Left lobe of liver (tissue), 2 donors: ENCODE data around the gene RPS15A. TPM values are rescaled to one million over a fixed set of nuclear protein-coding genes. Genes with fewer than 3 reads are reported as not detected.
"Not testable (repeated sequence)": the region's sequence is repeated elsewhere in the genome, so short reads cannot be mapped to it uniquely, and the experiment has no call there.

Experiments used
- ATAC-seq: fragments of 200-7000 bp; cut with Tn5 transposase; one replicate; pipeline ENCODE4 v1.9.1; 2020; ENCODE audit warnings: mild to moderate bottlenecking, moderate library complexity
- DNase-seq: peaks from one replicate; pipeline ENCODE4 v3.0.0-alpha.2; 2020; ENCODE audit warnings: low spot score
- total RNA-seq: library from RNA; stranded (reverse); gene quantifications from one replicate; pipeline ENCODE4 v1.2.1, GENCODE V29; 2021
- donor health status: DM: no; HTN: no; CAD: no; lungs with moderate emphysema.
- donor health status: DM: no; HTN: yes; CAD: no.

Gene RPS15A
- total RNA-seq, 1 donor from 2014 or later, result 375 TPM

DNA sequence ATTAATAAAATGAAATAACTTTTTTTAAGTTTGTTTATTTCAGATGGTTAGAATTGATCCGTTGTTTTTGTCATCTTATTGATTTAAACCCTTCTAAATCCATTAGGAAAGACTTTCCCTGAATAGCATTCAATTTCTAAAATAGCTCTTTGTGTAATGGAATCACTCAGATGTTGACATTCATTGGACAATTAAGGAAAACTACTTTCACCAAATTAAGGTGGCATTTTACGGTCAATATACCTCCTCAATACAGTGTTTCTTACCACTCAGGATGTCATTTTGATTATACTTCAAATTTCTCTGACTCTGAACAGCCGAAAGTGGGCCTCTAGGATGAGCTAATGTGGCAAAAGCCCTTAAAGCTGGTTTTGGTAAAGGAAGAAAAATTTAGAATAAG lies 9.4 kb upstream of the RPS15A start:
- no peak for DNase-seq
- ATAC-seq, result no peak

DNA sequence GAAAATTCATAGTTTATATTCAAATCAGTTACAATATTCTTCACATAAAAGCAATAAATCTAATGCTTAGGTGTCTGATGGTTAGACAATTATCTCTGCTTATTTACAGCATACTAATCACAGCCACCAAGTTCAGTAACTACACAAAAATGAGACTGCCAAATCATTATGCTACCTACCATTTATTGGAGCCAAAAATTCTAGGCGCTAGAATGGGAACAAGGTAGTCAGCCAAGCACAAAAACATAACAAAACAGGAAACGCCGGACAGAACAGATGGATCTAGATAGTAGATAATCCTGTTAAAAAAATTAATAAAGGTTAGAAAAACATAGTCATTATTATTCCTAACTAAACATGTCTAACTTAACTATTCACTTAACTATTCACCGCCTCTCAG lies 7.6 kb upstream of the RPS15A start:
- ATAC-seq (no peak), DNase-seq (no peak)

DNA sequence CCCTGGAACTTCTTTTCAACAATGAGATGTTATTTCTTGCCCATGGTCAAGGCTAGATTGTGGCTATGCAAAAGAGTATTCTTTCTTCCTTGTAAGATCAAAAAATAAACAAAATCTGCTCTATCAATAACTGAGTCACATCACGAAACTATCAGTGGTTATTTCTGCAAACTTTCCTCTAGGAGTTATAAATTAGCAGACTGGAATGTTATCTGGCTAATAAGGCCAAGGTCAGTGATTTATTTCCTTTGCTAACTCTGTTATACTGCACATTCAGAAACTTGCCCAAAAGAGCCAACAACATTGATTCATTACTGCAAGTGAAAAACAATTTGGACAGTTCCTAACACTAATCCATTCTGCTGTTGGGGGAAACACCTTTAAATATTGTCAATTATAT lies 6.2 kb upstream of the RPS15A start:
- ATAC-seq (no peak), DNase-seq (no peak)

DNA sequence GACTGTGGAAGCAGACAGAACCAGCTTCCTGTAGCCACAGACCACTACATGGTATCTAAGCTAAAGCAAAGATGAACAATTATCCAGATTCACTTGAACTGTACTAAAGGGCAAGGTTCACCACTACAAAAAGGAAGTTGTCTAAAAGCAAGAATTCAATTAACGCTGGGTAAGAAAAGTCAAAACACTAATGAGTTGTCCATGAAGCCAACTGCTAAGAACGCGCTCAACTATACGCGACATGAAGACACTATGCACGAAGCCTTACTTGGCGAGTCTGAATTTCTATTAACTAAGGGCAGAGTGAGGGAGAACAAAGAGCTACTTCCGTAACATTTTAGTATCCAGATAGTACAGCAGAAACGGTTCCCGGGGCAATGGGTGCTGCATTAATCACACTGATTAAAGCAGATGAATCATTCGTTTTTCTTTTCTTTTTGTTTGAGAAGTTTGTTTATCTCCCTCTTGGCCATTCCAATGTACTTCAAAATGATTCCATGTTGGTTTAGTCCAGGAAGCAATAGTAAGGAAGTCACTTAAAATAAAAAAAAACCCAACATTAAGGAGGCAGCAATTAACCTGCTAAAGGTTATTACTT lies 2.8 kb upstream of the RPS15A start:
- ATAC-seq (no peak), DNase-seq (no peak)

DNA sequence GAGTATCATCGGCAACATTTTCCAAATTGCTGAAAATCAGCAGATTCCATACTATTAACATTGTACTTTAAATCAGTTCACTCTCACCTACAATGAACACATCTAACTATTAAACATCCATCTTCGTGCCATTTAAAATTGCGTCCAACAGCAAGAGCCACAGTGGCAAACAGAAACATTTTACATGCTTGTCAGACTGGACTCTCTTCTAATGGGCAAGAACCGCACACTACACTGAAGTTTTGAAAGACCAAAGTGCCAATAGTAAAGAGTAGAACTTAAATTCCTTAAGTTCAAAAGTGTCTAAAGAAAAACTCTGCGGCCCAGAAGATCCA lies 652 bp downstream of the RPS15A start:
- ATAC-seq (no peak), DNase-seq (no peak)

DNA sequence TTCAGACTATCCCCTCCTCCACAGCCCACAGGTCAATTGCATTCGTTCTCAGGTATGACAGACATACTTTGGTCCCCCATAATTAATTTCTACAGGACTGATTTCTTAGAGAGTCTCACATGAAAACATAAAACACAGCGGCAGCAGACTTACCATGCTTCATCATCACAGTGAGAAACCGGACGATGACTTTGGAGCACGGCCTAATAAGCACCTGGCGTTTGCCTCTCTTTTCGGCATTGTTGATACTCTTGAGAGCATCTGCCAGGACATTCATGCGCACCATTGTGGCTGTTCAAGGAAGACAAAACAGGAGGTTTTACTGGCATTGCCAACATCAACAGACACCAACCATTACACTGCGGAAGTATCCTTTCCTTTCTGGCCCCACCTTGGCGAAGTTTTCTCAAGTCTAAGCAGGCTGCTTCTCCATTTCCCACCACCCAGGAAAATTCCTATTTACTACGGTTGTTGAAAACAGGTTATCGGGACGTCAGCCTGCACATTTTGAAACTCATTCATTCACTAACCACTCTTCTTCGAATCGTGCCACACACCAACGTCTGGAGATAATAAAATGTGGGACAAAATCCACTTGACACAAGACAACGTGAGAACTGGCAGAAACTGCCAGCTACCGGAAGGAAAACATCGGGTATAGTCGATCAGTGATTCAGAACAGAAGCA lies 1.2 kb downstream of the RPS15A start:
- DNase-seq, result no peak
- no peak for ATAC-seq

DNA sequence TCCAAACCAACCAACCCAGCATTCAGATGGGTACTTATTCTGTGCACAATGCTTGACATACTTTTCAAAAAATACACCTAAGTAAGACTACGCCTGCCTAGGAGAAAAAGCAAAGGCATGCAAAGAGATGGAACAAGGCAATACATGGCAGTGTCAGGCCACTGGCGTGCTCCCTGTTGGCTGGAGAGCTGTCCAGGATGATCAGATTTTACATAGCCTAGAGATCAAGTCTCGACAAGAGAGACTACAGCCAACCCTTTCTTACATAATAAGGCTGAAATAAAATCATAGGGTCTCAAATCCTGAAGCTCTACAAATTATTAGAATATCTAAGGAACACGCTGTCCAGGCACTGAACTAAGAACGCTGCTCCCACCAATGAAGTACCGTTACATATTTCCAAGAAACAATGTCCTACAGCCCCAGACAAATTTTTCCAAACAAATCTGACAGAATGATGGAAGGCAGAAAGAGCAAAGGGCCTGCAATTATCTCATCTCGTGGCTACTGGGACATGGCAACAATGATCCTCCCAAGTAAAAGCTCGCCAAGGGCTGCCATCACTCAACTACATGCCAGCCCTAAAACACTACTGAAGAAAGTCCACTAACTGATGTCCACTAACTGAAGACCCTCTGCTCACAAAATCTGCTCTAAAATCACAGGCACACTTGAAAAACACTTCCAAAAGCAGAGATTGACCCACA lies 5.1 kb downstream of the RPS15A start:
- DNase-seq (no peak), ATAC-seq (no peak)

DNA sequence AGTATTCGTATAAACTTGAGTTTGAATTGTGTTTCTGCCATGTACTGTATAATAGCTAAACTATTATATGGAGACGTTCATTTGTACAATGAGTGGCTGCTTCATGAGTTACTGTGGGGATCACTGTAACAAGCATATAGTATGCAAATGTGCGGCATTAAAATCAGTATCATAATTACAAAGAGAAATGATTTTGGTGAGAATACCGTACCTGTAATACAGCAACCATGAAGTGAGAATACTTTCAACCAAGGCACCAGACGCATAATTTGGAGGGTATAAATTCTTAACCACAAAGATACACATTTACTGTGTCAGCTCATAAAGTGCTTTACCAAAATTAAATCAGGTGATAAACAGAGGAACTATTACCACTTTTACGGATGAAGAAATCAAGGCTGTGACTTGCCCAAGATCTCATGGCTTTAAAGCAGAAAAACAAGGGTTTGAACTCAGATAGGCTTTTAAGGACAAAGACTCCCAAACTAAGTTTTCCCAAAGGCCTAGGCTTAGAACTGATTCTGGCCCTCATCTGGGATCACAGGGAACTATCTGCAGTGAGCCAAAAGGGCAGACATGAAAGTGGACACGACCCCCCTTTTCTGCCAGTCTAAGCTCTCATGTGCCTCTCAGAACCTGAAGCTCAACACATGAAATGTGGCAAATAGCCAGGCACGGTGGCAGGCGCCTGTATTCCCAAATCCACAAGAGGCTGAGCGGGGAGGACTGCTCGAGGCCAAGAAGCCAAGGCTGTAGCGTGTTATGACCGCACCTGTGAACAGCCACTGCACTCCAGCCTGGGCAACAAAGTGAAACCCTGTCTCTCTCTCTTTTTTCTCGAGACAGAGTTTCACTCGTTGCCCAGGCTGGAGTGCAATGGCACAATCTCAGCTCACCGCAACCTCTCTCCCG lies 6.4 kb downstream of the RPS15A start:
- ATAC-seq (no peak), DNase-seq (no peak)

DNA sequence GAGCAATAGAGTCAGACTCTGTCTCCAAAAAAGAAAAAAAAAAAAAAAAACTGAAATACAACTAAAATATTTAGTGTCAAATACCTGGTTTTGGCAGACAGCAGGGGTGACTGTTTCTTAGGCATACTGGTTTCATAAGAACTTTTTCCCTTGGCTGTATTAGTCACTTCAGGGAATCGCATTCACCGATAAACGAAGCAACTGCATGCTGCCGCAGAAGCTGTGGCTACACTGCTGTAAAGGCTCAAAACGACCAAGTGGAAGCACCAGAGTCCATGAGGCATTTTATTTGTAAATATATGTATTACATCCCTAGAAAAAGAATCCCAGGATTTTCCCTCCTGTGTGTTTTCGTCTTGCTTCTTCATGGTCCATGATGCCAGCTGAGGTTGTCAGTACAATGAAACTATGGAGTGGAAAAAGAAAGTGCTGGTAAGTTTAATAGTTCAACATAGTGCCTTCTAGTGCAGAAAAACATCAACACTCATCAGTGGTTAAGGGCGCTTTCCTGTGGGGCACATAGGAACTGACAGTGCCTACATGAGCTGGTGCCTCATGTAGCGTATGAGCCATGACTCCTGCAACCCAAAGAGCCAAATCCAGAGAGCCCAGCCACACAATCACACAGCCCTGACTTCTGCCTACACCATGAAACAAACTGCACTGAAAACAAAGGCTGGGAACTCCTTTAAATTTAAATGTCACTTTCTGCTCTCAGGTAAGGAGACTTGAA lies 7.3 kb downstream of the RPS15A start:
- no peak for DNase-seq
- no peak for ATAC-seq

DNA sequence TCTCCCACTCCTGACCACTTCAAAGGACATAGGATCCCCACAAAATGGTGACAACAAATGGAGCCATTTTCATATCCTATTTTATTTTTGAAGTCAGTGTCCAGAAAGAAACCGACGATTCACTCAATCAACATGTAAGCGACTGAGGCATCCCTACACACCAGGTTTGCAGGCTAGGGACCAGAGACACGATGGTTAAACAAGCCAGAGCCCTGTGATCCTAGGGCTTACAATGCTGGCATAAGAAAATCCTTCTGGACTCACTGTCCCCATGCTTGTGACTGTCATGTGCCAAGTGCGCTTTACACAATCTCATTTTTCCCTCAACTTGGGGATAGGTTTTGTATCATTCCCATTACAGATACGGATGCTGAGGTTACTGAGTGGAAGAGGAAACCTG lies 8.9 kb downstream of the RPS15A start:
- DNase-seq, ATAC-seq: not testable (repeated sequence)

DNA sequence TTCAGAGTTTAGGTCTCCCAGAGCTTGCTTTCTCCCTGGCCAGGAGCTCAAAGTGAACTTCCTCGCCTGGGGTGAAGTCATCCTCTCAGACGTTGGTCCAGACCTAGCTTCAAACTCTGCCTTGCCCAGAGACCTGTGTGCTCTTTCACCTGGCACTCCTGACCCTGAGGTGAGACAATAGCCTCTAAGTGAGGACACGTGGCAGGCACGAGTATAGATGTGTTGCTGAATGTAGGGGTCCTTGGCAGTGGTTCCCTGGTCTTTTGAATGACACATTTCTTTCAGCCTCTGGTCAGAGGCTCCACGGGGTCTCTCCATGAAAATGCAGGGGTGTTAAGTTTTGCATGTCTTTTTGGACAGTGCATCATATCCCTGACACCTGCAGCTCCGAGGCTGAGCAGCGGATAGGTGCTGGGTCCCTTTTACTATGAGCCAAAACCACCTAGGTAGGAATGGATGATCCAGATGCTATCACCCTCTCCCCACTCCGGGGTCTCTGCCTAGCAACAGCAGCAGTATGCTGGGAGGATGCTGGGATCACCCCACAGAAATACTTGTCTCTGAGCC lies 9.6 kb downstream of the RPS15A start:
- peak; percentile 46 for ATAC-seq
- DNase-seq, result not testable (repeated sequence)

DNA sequence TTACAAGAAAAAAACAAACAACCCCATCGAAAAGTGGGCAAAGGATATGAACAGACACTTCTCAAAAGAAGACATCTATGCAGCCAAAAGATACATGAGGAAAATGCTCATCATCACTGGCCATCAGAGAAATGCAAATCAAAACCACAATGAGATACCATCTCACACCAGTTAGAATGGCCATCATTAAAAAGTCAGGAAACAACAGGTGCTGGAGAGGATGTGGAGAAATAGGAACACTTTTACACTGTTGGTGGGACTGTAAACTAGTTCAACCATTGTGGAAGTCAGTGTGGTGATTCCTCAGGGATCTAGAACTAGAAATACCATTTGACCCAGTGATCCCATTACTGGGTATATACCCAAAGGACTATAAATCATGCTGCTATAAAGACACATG lies 12.5 kb downstream of the RPS15A start:
- ATAC-seq, DNase-seq: not testable (repeated sequence)

DNA sequence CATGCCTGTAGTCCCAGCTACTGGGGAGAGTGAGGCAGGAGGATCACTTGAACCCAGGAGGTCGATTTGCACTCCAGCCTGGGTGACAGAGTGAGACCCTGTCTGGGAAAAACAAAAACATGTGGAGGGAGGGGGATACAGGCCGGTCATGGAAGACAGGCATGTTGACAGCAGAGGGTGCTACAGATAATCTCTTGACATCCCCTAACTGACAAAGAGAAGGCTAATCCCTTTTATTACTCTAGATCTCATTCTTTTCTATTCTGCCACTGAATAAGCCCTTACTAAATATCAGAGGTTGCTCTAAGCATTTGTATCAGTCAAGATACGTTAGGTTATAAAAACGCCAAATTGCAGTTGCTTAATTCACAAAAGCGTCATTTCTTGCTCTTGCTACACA lies 13.8 kb downstream of the RPS15A start:
- ATAC-seq, result peak; percentile 44
- not testable (repeated sequence) for DNase-seq

DNA sequence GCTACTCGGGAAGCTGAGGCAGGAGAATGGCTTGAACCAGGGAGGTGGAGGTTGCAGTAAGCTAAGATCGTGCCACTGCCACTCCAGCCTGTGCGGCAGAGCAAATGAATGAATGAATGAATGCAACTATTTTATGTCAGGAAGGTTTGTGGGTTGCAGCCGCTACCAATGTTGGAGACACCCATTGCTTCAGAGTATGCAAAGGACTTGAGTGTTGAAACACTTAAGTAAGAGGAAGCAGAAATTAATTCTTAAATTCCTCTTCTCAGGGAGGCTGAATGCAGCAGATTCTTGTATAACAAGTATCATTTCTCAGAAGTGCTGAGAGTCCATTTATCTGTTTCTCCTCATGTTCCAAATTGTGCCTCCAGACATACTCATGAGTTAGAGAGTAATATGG lies 15.5 kb downstream of the RPS15A start:
- DNase-seq, ATAC-seq: not testable (repeated sequence)

DNA sequence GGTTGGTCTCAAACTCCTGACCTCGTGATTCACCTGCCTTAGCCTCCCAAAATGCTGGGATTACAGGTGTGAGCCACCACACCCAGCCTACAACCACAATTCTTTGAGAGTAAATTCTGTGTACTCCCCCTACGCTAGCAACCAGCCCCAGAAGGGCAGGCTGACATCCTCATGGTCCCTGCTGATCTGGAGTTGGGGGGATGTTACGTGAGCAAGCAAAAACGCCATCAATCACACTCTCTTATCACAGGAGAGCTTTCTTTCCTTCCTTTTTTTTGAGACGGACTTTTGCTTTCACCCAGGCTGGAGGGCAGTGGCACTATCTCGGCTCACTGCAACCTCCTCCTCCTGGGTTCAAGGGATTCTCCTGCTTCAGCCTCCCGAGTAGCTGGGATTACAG lies 18.0 kb downstream of the RPS15A start:
- DNase-seq, ATAC-seq: not testable (repeated sequence)

DNA sequence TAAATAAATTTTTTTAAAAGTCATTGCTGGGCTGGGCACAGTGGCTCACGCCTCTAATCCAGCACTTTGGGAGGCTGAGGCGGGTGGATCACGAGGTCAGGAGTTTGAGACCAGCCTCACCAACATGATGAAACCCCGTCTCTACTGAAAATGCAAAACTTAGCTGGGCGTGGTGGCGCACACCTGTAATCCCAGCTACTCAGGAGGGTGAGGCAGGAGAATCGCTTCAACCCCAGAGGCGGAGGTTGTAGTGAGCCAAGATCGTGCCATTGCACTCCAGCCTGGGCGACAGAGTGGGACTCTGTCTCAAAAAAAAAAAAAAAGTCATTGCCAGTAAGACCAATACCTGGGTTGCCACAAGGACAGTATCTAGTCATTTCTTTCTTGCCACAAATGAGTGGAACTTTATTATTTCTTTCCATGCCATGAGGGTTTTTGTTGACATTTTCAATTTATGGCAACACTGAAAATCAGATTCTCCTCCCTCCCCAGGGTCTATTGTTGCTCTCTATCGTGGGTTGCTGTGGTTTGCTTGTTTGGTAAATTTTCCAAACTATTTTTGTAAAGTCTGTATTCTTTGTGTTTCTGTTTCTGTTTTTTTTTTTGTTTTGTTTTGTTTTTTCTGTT lies 19.7 kb downstream of the RPS15A start:
- not testable (repeated sequence) for ATAC-seq, DNase-seq

DNA sequence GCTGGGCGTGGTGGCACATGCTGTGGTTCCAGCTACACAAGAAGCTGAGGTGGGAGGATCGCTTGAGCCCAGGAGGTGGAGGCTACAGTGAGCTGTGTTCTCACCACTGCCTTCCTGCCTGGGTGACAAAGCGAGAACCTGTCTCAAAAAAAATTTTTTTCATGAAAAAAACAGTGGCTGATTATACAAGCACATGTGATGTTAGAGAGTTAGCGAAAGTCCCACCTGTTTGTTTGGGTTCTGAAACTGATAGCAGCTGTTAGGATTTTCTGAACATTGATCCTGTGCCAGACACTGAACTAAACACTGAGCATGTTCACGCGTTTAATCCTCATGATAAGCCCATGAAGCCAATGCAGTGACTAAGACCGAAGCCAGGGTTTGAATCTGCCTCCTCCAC lies 22.9 kb downstream of the RPS15A start:
- ATAC-seq, result peak; percentile 38
- not testable (repeated sequence) for DNase-seq

DNA sequence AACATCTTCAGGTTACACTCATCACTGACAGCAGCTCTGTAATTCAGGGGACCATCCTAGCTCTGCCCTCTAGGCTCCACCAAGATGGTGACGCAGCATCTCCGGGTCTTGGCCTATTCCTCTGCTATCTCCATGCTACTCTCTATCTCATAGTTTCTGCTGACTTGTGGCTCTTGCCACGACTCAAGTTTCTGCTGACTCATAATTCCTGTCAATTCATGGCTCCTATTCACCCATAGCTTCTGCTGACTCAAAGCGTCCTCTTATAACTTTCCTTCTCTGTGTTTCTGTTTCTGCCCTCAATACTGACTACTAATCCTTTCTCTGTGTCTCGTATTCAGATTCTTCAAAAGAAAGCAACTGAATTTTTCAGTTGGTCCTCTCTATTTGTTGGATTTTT lies 27.4 kb downstream of the RPS15A start:
- ATAC-seq, result peak; percentile 20
- not testable (repeated sequence) for DNase-seq

DNA sequence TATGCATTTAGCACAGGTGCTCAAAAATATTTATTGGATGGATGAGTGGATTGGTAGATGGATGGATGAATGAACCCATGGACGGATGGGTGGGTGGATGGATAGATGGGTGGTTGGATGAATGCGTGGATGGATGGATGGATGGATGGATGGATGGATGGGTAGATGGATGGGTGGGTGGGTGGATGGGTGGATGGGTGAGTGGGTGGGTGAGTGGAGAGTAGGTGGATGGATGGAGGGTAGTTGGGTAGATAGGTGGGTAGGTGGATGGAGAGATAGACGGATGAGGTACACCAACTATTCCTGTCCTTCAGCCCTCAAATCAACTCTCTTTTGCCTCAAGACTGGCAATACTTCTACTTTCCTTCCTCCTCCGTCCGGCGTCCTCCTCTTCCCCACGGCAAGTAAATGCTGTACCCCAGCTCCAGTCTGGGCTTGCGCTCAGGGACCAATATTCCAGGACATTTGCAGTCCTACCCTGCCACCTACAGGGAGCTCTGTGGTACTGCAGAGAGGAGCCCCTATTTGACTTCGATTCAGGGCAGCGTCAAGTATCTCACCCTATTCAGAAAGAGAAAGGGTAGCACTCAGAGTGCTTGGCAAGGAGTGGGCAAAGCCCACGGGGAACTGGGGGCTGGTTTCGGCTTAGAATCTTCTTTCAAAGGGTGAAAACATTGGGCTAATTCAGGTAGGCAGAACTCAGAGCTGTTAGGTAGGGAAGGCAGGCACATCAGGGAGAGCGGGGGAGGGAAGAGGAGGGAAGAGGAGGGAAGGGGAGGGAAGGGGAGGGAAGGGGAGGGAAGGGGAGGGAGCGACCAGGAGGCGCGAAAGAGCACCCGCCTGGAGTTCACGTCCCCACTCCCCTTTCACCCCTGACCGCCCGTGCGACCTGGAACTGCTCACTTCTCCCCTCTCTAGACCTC lies 30.3 kb downstream of the RPS15A start:
- ATAC-seq (peak; percentile 95), DNase-seq (peak; percentile 55)
